Fibroblast of lung (primary cell): ENCODE data around the gene CARMIL1.

ENCODE experiments used
- CTCF ChIP-seq, 2 donors: IDR thresholded peaks in 1 of 2; conservative IDR thresholded peaks in 1 of 2; 1 replicate in 1 of 2; 2 replicates in 1 of 2; pipeline ENCODE4 v1.5.1; 2011 to 2012; ENCODE audit warnings: low read length in 2 of 2, control low read depth in 1 of 2, inconsistent platforms in 1 of 2, low read depth in 1 of 2, mild to moderate bottlenecking in 1 of 2
- EZH2 ChIP-seq: IDR thresholded peaks from 2 replicates; pipeline ENCODE4 v1.5.1; 2012; ENCODE audit warnings: low read length, control low read depth, mild to moderate bottlenecking; ENCODE audit errors: missing control alignments

- TF ChIP-seq EZH2 (no peak), CTCF (conservative IDR thresholded peaks at IDR 0.05 in 1 of 2, IDR thresholded peaks at IDR 0.05 in 1 of 2; ENCODE audit: low read depth in 1 of 2, low read length in 2 of 2) (no peak)
Observed at GRCh38 chr6:25468881-25469280, 189.7 kb downstream of the CARMIL1 start.
